Measurements from ENCODE around the gene HDGFL2.
"Not testable (repeated sequence)": the region's sequence is repeated elsewhere in the genome, so short reads cannot be mapped to it uniquely, and the experiment has no call there.

Gene HDGFL2

DNA sequence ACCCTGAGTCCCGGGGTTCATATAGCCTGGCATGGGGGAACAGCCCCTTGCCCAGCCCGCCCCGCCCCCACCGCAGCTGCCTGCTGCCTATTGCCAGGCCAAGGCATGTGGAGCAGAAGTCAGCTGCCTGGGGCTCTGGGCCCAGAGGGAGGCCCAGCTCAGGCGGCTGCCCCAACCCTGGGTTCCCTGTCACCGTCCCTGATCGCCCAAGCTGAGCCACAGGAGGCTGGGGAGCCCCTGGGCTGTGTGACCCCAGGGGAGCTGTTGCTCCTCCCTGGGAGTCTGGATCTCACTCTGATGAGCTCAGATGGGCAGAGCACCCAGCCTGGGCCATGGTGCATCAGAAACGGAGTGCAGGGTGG is 44.8 kb downstream of the HDGFL2 start:
- DNase-seq (ENCODE audit: low spot score): no peak

DNA sequence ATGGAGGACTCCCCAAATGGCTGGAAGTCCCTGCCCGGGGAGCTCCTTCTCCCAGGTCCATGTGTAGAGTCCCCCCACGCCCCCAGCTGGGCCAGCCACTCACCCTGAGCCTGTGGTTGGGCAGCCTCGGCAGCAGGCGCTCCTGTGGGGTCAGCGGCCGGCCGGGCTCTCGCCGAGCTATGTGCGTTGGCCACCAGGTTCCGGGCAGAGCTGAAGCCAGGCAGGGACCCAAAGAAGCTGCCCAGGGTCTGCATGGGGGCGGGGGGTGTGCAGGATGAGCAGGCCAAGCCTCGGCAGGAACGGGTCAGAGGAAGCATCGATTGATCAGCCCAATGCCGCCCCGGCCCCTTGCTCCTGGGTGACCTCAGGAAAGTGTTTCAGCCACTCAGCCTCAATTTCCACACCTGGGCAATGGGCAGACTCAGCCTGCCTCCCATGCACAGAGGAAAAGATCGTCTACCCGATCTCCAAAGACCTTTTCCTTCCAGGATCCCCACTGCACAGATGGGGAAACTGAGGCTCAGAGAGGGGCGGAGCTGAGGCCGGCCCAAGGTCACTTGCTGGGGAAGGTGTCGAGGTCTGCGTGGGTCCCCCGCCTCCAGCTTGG is 45.5 kb downstream of the HDGFL2 start:
- no peak for DNase-seq (ENCODE audit: low spot score)

DNA sequence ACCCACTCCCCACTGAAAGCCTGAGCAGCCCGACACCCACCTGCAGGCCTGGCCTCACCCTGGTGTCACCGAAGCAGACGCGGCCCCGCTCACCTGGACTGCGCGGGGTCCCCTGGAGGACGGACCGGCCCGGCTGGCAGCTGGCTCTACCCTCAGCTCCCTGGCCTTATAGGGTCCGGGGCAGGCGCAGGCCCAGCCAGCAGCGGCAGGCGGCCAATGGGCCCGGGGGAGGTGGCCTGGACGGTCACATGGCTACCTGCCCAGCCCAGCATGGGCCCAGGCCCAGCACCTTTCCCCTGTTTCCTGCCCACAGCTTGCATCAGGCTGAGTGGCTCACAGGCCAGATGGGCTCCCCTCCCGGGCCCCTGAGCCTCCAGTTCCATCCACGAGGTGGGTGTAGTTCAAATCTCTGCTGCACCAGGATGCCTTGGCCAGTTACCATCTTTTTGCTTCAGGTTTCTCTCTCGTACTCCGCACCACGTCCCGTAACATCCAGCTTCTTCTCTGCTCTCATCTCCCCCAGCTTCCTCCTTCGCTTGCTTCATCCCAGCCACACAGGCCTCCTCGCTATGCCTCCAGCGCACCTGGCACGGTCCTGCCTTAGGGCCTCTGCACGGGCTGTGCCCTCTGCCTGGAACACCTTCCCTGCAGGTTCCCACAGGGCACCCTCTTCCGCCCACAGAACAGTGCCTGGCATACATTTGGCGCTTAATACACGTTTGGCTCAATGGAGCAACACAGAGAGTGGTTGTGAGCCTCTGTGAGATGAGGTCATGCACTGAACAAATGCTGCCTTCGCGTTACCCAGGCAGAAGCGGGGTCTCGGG is 46.5 kb downstream of the HDGFL2 start, which contains the start of gene PLIN4:
Gene PLIN4, minus strand, starts transcription at position 142 of the 827 bp plus-strand sequence. CDS start 214 bp downstream, outside the sequence.
- no peak for DNase-seq (ENCODE audit: low spot score)

- DNase-seq (ENCODE audit: low spot score): no peak
Observed at GRCh38 chr19:4519172-4519496, 47.0 kb downstream of the HDGFL2 start.

DNA sequence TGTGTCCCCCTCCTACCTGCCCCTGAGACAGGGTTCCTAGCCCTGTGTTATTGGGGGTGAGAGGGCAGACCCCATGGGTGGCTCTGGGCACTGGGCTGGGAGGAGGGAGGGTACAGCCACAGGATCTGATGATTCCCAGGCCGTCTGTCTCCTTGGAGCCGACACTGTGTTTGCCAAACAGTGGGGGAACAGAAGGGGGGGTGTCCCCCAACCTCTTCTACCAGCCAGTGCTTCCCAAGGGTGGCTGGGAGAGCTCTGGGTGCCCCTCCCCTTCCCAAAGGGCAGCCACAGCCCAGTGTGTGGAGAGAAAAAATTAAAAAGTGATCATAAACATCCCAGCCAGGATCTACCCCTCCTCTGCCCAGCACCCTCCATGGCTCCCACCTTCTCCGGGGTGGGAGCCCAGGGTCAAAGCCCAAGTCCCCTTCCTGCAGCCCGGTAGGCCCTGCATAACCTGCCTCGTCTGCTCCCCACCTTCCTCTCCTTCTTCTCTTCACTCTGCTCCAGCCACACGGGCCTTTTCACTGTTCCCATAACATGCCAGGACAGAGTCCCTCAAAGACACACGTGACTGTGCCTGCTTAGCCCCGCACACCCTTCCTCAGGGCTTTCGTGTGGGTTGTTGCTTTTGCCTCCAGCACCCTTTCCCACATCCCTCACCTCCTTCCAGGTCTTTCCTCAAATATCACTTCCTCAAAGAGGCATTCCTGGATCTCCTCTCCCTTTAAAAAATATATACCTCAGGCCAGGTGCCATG is 47.6 kb downstream of the HDGFL2 start:
- DNase-seq (ENCODE audit: low spot score): no peak

DNA sequence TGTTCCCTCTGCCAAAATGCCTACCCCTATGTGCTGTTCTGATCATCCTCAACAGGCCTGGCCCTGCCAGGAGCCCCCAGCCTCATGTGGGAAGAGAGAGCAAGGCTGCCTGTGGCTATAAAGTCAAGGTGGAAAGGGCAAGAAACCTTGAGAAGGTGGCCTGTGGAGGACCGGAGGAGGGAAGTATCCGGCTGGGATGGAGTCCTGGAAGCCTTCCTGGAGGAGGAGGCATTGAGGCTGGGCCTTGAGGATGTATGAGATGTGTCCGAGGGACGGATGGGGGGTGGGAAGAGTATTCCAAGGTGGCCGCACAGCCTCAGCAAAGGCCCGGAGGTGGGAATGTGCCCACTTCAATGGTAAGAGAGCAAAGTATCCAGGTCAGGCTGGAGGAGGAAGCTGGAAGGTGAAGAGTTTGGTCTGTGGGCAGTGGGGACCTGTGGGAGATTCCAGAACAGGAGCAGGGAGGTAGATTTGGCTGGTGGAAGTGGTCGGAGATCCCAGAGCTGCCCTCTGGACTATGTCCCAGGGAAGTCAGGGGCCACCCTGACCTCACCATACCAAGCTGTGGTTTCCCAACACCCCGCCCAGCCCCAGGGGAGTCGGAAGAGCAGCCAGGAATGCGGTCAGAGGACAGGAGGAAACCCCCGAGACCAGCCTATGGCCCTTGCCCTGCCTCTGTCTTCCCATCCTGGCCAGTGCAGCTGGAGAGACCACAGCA is 49.2 kb downstream of the HDGFL2 start:
- no peak for DNase-seq (ENCODE audit: low spot score)

DNA sequence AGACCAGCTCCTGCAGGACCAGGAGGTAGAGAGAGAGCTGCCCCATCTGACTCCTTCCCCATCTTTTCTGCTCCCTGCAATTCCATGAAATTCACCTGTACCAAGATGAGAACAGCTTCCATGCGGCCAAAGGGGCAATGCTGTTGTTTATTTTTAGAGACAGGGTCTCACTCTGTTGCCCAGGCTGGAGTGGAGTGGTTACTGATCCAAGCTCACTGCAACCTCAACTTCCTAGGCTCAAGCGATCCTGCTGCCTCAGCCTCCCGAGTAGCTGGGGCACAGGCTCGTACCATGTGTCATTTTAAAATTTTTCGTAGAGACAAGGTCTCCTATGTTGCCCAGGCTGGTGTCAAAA is 49.8 kb downstream of the HDGFL2 start:
- DNase-seq (ENCODE audit: low spot score): no peak

GRCh38 chr19:4522291-4523002 is 50.4 kb downstream of the HDGFL2 start:
- no peak for DNase-seq (ENCODE audit: low spot score)

- DNase-seq (ENCODE audit: low spot score): no peak
Observed at GRCh38 chr19:4523306-4524110, 51.4 kb downstream of the HDGFL2 start.

DNA sequence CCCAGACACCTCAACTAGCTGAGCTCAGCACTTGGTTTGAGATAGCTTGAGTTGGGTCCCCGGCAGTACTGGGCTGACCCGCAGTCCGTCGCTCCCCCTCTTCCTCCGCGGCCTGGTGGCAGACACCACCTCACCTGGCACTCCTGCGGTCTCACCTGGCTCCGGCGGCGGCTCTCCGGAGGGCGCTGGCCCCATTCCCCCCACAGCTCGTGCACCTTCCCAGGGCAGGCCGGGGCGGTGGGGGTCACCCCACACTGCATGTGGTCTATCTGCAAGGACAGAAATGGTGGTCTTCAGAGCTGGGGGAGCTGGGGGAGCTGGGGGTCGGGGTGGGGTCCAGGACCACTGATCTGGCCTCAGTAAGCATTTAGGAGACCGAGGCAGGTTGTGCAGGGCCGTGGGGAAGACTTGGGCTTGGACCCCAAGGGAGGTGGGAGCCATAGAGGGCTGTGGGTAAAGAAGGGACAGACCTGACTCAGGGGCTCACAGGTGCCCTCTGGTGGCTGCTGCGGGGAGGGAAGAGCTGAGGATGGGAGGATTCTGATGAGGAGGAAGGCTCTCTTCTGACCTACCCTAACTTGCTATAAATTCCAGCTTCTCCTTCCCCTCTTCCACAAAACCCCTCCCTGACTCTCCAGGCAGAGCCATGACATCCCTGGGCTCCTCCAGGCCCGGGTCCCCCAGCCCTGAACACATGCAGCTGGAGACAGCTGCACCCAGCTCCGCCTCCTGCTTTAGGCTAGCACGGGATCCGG is 52.9 kb downstream of the HDGFL2 start:
- DNase-seq (ENCODE audit: low spot score): peak; percentile 52

- no peak for DNase-seq (ENCODE audit: low spot score)
Observed at GRCh38 chr19:4525563-4526002, 53.5 kb downstream of the HDGFL2 start.

DNA sequence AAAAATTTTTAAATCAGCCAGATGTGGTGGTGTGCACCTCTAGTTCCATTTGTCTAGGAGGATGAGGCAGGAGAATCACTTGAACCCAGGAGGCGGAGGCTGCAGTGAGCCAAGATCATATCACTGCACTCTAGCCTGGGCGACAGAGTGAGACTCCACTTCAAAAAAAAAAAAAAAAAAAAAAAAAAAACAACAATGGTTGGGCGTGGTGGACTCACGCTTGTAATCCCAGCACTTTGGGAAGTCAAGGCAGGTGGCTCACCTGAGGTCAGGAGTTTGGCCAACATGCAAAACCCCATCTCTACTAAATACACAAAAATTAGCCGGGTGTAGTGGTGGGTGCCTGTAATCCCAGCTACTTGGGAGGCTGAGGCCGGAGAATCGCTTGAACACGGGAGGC is 55.3 kb downstream of the HDGFL2 start:
- not testable (repeated sequence) for DNase-seq (ENCODE audit: low spot score)

GRCh38 chr19:4528843-4529242 is 56.7 kb downstream of the HDGFL2 start:
- DNase-seq (ENCODE audit: low spot score): no peak

GRCh38 chr19:4529924-4530522 is 57.9 kb downstream of the HDGFL2 start:
- DNase-seq (ENCODE audit: low spot score): no peak

- DNase-seq (ENCODE audit: low spot score): no peak
Observed at GRCh38 chr19:4531562-4532165, 59.6 kb downstream of the HDGFL2 start.

DNA sequence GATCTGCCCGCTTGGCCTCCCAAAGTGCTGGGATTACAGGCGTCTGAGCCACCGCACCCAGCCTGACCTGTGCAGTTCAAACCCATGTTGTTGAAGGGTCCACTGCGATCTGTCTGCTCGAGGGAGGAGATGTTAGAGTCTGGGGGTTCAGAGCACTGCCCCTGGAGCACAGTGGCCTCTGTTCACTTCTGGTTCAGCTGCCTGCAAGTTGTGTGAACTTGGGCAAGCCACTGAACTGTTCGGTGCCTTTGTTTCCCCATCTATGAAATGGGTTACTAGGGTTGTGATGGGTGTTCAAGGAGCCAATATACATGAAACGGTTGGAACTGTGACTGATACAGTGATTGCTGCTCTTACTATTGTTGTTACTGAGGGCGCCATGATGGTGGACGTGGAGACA is 61.2 kb downstream of the HDGFL2 start:
- DNase-seq (ENCODE audit: low spot score): no peak

DNA sequence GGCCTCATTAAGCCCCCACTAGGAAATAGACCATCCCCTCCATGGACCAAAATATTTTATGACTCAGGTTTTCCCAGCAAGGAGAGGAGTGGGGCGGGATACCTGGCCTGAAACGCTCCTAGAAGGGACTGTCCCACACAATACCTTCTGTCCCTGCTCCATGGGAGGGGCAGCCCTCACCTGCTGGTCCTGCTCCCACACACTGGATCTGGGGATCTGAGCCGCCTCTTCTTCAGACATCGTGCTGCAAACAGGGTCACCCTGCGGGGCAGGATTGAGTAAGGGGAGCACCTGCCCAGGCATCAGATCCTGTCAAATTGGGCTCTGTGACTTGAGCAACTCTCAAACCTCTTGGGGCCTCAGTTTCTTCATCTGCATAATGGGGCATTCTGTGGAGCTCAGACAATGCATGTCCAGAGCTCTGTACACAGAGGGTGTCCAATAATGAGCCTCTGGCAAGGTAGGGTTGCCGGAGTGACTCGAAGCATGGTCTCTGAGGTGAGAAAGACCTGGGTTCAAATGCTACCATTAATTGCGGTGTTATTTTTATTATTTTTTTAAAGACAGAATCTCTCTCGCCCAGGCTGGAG is 61.8 kb downstream of the HDGFL2 start:
- no peak for DNase-seq (ENCODE audit: low spot score)

GRCh38 chr19:4534836-4535658 is 63.0 kb downstream of the HDGFL2 start, which contains the start of gene PLIN5:
PLIN5 (minus strand) TSS chr19:4535224; CDS start chr19:4534074, 1,150 bp downstream.
- no peak for DNase-seq (ENCODE audit: low spot score)

Data from kidney capillary endothelial cell (primary cell).